Measurements from ENCODE around the gene RAD51B. TPM values are rescaled to one million over a fixed set of nuclear protein-coding genes. Genes with fewer than 3 reads are reported as not detected.
A peak's percentile ranks its signal among the peaks of the same experiment; 100 is the strongest.

RAD51B gene
- total and polyA plus RNA-seq, 2 donors (not counting 1 experiment from before 2014, with no cell fraction given): 4.6 to 16.3 TPM

DNA sequence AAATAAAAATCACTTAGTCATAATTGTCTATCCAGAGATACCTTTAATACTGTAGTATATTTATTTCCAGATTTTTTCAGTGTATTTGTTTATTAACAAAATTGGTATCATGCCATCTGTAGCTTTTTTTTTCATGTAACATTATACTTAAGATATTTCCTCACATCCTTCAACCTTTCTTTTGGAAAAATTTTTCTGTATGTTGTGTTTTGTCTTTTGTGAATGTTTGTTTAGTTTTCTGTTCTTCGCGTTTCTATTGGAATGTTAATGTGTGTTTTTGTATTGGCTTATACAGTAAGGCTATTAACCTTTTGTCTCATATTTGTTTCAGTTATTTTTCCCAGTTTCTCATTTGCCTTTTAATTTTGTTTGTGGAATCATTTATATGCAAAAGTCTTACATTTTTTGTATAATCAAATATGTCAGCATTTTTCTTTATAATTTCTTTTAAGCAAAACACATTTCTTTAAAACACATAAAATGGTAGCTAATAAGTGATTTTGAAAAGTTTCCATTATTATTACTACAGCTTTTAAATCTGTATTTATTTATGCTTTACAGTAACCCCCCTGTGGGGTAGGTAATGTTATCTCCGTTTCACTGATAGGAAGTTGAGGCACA is 433.7 kb downstream of the RAD51B start:
- DNase-seq (ENCODE audit: low read depth in 2 of 2): no peak
- Histone ChIP-seq H3K9me3 (ENCODE audit: control insufficient read depth, insufficient read depth, low read depth, low read length) (no peaks in the 10 kb centered on the region), H2AFZ (ENCODE audit: low read length) (no peak overlapping the region), H3K4me1 (ENCODE audit: control insufficient read depth, extremely low read depth, insufficient read depth, low read length) (peaks cover 28% of the 10 kb centered on the region), H3K9ac (ENCODE audit: insufficient read depth, low read length) (no peak overlapping the region), H3K27ac (ENCODE audit: insufficient read depth, low read length) (no peak overlapping the region), H3K36me3 (ENCODE audit: control insufficient read depth, insufficient read depth, low read length) (no peaks in the 10 kb centered on the region), H3K79me2 (ENCODE audit: control insufficient read depth, insufficient read depth, low read length) (no peaks in the 10 kb centered on the region), H3K4me3 (replicated peaks in 1 of 4; ENCODE audit: control extremely low read depth in 1 of 4, insufficient read depth in 1 of 4, low read depth in 3 of 4, low read length in 4 of 4) (no peak overlapping the region), H4K20me1 (ENCODE audit: control insufficient read depth, extremely low read depth, insufficient read depth, low read length) (no peaks in the 10 kb centered on the region), H3K4me2 (ENCODE audit: extremely low read depth, insufficient read depth, low read length) (no peak overlapping the region), H3K27me3 (ENCODE audit: control insufficient read depth, insufficient read depth, low read length) (no peaks in the 10 kb centered on the region)
- no peak for TF ChIP-seq EZH2 (IDR thresholded peaks at IDR 0.05; ENCODE audit: low read length, missing control alignments)
- no peak for TF ChIP-seq CTCF (conservative IDR thresholded peaks at IDR 0.05 in 1 of 2, IDR thresholded peaks at IDR 0.05 in 1 of 2; ENCODE audit: low read depth in 1 of 2, low read length in 2 of 2)

- no peak for DNase-seq (ENCODE audit: low read depth in 2 of 2)
- Histone ChIP-seq H3K4me2 (ENCODE audit: extremely low read depth, insufficient read depth, low read length) (no peak overlapping the region), H3K9me3 (ENCODE audit: control insufficient read depth, insufficient read depth, low read depth, low read length) (no peaks in the 10 kb centered on the region), H3K9ac (ENCODE audit: insufficient read depth, low read length) (no peak overlapping the region), H3K27me3 (ENCODE audit: control insufficient read depth, insufficient read depth, low read length) (no peaks in the 10 kb centered on the region), H3K4me1 (ENCODE audit: control insufficient read depth, extremely low read depth, insufficient read depth, low read length) (peaks cover 22% of the 10 kb centered on the region), H3K4me3 (replicated peaks in 1 of 4; ENCODE audit: control extremely low read depth in 1 of 4, insufficient read depth in 1 of 4, low read depth in 3 of 4, low read length in 4 of 4) (no peak overlapping the region), H3K36me3 (ENCODE audit: control insufficient read depth, insufficient read depth, low read length) (no peaks in the 10 kb centered on the region), H3K27ac (ENCODE audit: insufficient read depth, low read length) (no peak overlapping the region), H3K79me2 (ENCODE audit: control insufficient read depth, insufficient read depth, low read length) (no peaks in the 10 kb centered on the region), H4K20me1 (ENCODE audit: control insufficient read depth, extremely low read depth, insufficient read depth, low read length) (no peaks in the 10 kb centered on the region), H2AFZ (ENCODE audit: low read length) (no peak overlapping the region)
- TF ChIP-seq EZH2 (IDR thresholded peaks at IDR 0.05; ENCODE audit: low read length, missing control alignments) (no peak), CTCF (conservative IDR thresholded peaks at IDR 0.05 in 1 of 2, IDR thresholded peaks at IDR 0.05 in 1 of 2; ENCODE audit: low read depth in 1 of 2, low read length in 2 of 2) (no peak)
Measured at GRCh38 chr14:68253878-68254528, 434.4 kb downstream of the RAD51B start.

GRCh38 chr14:68254669-68255527 is 435.3 kb downstream of the RAD51B start:
- H3K27ac ChIP-seq (ENCODE audit: insufficient read depth, low read length): no peak overlapping the region
- no peaks in the 10 kb centered on the region for H3K27me3 ChIP-seq (ENCODE audit: control insufficient read depth, insufficient read depth, low read length)
- H3K4me3 ChIP-seq (replicated peaks in 1 of 4; ENCODE audit: control extremely low read depth in 1 of 4, insufficient read depth in 1 of 4, low read depth in 3 of 4, low read length in 4 of 4): no peak overlapping the region
- TF ChIP-seq CTCF (conservative IDR thresholded peaks at IDR 0.05 in 1 of 2, IDR thresholded peaks at IDR 0.05 in 1 of 2; ENCODE audit: low read depth in 1 of 2, low read length in 2 of 2) (no peak), EZH2 (IDR thresholded peaks at IDR 0.05; ENCODE audit: low read length, missing control alignments) (no peak)
- H4K20me1 ChIP-seq (ENCODE audit: control insufficient read depth, extremely low read depth, insufficient read depth, low read length): no peaks in the 10 kb centered on the region
- peaks cover 17% of the 10 kb centered on the region for H3K4me1 ChIP-seq (ENCODE audit: control insufficient read depth, extremely low read depth, insufficient read depth, low read length)
- H3K36me3 ChIP-seq (ENCODE audit: control insufficient read depth, insufficient read depth, low read length): no peaks in the 10 kb centered on the region
- no peaks in the 10 kb centered on the region for H3K79me2 ChIP-seq (ENCODE audit: control insufficient read depth, insufficient read depth, low read length)
- H3K9me3 ChIP-seq (ENCODE audit: control insufficient read depth, insufficient read depth, low read depth, low read length): no peaks in the 10 kb centered on the region
- peak in 1 of 2 donors; percentile 44 for DNase-seq (ENCODE audit: low read depth in 2 of 2)
- H2AFZ ChIP-seq (ENCODE audit: low read length): no peak overlapping the region
- no peak overlapping the region for H3K9ac ChIP-seq (ENCODE audit: insufficient read depth, low read length)
- H3K4me2 ChIP-seq (ENCODE audit: extremely low read depth, insufficient read depth, low read length): no peak overlapping the region
